ENCODE measurements around the gene QPCT. TPM values are rescaled to one million over a fixed set of nuclear protein-coding genes. Genes with fewer than 3 reads are reported as not detected.

QPCT gene
- polyA plus RNA-seq, 1 experiment = 8.3 TPM

- no peak for TF ChIP-seq CTCF (IDR thresholded peaks at IDR 0.05; ENCODE audit: low read depth, low read length)
- Histone ChIP-seq H3K4me3 (ENCODE audit: low read depth, low read length) (no peak overlapping the region), H3K27ac (ENCODE audit: low read depth, low read length) (no peak overlapping the region), H3K27me3 (ENCODE audit: control insufficient read depth, insufficient read depth, low read length) (no peaks in the 10 kb centered on the region), H3K9me3 (ENCODE audit: control insufficient read depth, insufficient read depth, low read length) (no peaks in the 10 kb centered on the region; the same call in 1 of the 2 replicates)
- CTCF ChIA-PET = interaction anchor here (1.6 kb wide), 1 partner anchor 506 kb away, joined by 3 read pairs; no protein-coding TSS in a partner anchor
- no peak for DNase-seq (ENCODE audit: low read depth, low spot score)
- POLR2A ChIA-PET = no interaction called here
These were observed 17.4 kb upstream of the QPCT start for GRCh38 chr2:37326866-37327634.

GRCh38 chr2:37330681-37331080, 13.7 kb upstream of the QPCT start:
- no peak for DNase-seq (ENCODE audit: low read depth, low spot score)
- TF ChIP-seq CTCF (IDR thresholded peaks at IDR 0.05; ENCODE audit: low read depth, low read length) = no peak
- CTCF ChIA-PET = interaction anchor here (0.8 to 1.2 kb wide), 3 partner anchors 12 to 560 kb away, joined by 3 to 5 read pairs (median 4); no protein-coding TSS in a partner anchor

GRCh38 chr2:37332560-37332959, 11.9 kb upstream of the QPCT start:
- DNase-seq (ENCODE audit: low read depth, low spot score) = no peak
- CTCF ChIA-PET = no interaction called here

More at GRCh38 chr2:37330681-37331080, 13.7 kb upstream of the QPCT start:
- POLR2A ChIA-PET = no interaction called here
- Histone ChIP-seq H3K9me3 (ENCODE audit: control insufficient read depth, insufficient read depth, low read length) (no peaks in the 10 kb centered on the region; the same call in 1 of the 2 replicates), H3K27ac (ENCODE audit: low read depth, low read length) (no peak overlapping the region), H3K4me3 (ENCODE audit: low read depth, low read length) (no peak overlapping the region), H3K27me3 (ENCODE audit: control insufficient read depth, insufficient read depth, low read length) (no peaks in the 10 kb centered on the region)

GRCh38 chr2:37333256-37333655, 11.2 kb upstream of the QPCT start:
- CTCF ChIA-PET = no interaction called here
- no peak for DNase-seq (ENCODE audit: low read depth, low spot score)

More at GRCh38 chr2:37332560-37332959, 11.9 kb upstream of the QPCT start:
- no peak for TF ChIP-seq CTCF (IDR thresholded peaks at IDR 0.05; ENCODE audit: low read depth, low read length)
- Histone ChIP-seq H3K27ac (ENCODE audit: low read depth, low read length) (no peak overlapping the region), H3K9me3 (ENCODE audit: control insufficient read depth, insufficient read depth, low read length) (no peaks in the 10 kb centered on the region), H3K4me3 (ENCODE audit: low read depth, low read length) (no peak overlapping the region), H3K27me3 (ENCODE audit: control insufficient read depth, insufficient read depth, low read length) (no peaks in the 10 kb centered on the region)
- POLR2A ChIA-PET = no interaction called here

More at GRCh38 chr2:37333256-37333655, 11.2 kb upstream of the QPCT start:
- TF ChIP-seq CTCF (IDR thresholded peaks at IDR 0.05; ENCODE audit: low read depth, low read length) = no peak
- POLR2A ChIA-PET = no interaction called here
- Histone ChIP-seq H3K27me3 (ENCODE audit: control insufficient read depth, insufficient read depth, low read length) (no peaks in the 10 kb centered on the region), H3K27ac (ENCODE audit: low read depth, low read length) (no peak overlapping the region), H3K4me3 (ENCODE audit: low read depth, low read length) (no peak overlapping the region), H3K9me3 (ENCODE audit: control insufficient read depth, insufficient read depth, low read length) (no peaks in the 10 kb centered on the region)

Measured in AG04450 (cell line).